Neuronal stem cell (in vitro differentiated cells): ENCODE data around the gene CFL1.

ENCODE experiments used
- DNase-seq: peaks from one replicate; pipeline ENCODE4 v3.0.0-alpha.2; 2013; ENCODE audit warnings: low spot score
- H2AFZ ChIP-seq: one replicate; pipeline ENCODE4 v1.6.1; 2013; ENCODE audit warnings: mild to moderate bottlenecking, low read length, inconsistent platforms
- H2AK5ac ChIP-seq: 2 replicates; pipeline ENCODE4 v1.6.1; 2013; ENCODE audit warnings: low read depth, mild to moderate bottlenecking, inconsistent platforms, low read length, moderate library complexity, mixed read lengths
- H2BK120ac ChIP-seq: 2 replicates; pipeline ENCODE4 v1.6.1; 2013; ENCODE audit warnings: low read depth, mild to moderate bottlenecking, inconsistent platforms, low read length, moderate library complexity, mixed read lengths
- H2BK12ac ChIP-seq: one replicate; pipeline ENCODE4 v1.6.1; 2013; ENCODE audit warnings: low read length, inconsistent platforms
- H2BK15ac ChIP-seq: 2 replicates; pipeline ENCODE4 v1.6.1; 2013; ENCODE audit warnings: mild to moderate bottlenecking, low read length, inconsistent platforms, mixed read lengths
- H2BK5ac ChIP-seq: one replicate; pipeline ENCODE4 v1.6.1; 2013; ENCODE audit warnings: inconsistent platforms, mild to moderate bottlenecking, low read length, moderate library complexity
- H3K14ac ChIP-seq: one replicate; pipeline ENCODE4 v1.6.1; 2013; ENCODE audit warnings: low read length, inconsistent platforms
- H3K18ac ChIP-seq: 2 replicates; pipeline ENCODE4 v1.6.1; 2013; ENCODE audit warnings: low read length, inconsistent platforms
- H3K23ac ChIP-seq: 2 replicates; pipeline ENCODE4 v1.6.1; 2013; ENCODE audit warnings: low read depth, mild to moderate bottlenecking, mixed read lengths, low read length, inconsistent platforms; ENCODE audit not compliant: poor library complexity
- H3K27ac ChIP-seq: replicated peaks from 3 replicates; pipeline ENCODE4 v1.5.1; 2013; ENCODE audit warnings: low read length, inconsistent platforms
- H3K27me3 ChIP-seq, 3 experiments: 2 replicates each; pipeline ENCODE4 v1.6.1; 2013; ENCODE audit warnings: low read length in 3 of 3, mild to moderate bottlenecking in 2 of 3, inconsistent platforms in 1 of 3, low read depth in 1 of 3, mixed read lengths in 1 of 3, moderate library complexity in 1 of 3; ENCODE audit not compliant: control insufficient read depth in 3 of 3, insufficient read depth in 3 of 3
- H3K36me3 ChIP-seq, 2 donors: replicated peaks in 1 of 2; 2 replicates each; pipeline ENCODE4 v1.6.1; 2013; ENCODE audit warnings: low read length in 2 of 2; ENCODE audit not compliant: control insufficient read depth in 2 of 2, insufficient read depth in 2 of 2
- H3K4ac ChIP-seq: 2 replicates; pipeline ENCODE4 v1.6.1; 2013; ENCODE audit warnings: inconsistent platforms, mild to moderate bottlenecking, low read length, moderate library complexity
- H3K4me1 ChIP-seq, 2 donors: 1 replicate in 1 of 2; 2 replicates in 1 of 2; pipeline ENCODE4 v1.6.1; 2013; ENCODE audit warnings: low read length in 2 of 2, low read depth in 1 of 2; ENCODE audit not compliant: control insufficient read depth in 2 of 2, insufficient read depth in 1 of 2
- H3K4me2 ChIP-seq: one replicate; pipeline ENCODE4 v1.6.1; 2013; ENCODE audit warnings: mild to moderate bottlenecking, low read length, inconsistent platforms; ENCODE audit not compliant: insufficient read depth, poor library complexity, severe bottlenecking
- H3K4me3 ChIP-seq, 2 donors: 2 replicates each; pipeline ENCODE4 v1.5.1; 2013; ENCODE audit warnings: low read length in 2 of 2, mild to moderate bottlenecking in 2 of 2, inconsistent platforms in 1 of 2, moderate library complexity in 1 of 2
- H3K79me1 ChIP-seq: one replicate; pipeline ENCODE4 v1.6.1; 2013; ENCODE audit warnings: low read depth, mild to moderate bottlenecking, inconsistent platforms, low read length, moderate library complexity
- H3K9ac ChIP-seq: one replicate; pipeline ENCODE4 v1.6.1; 2013; ENCODE audit warnings: mild to moderate bottlenecking, low read depth, low read length, inconsistent platforms; ENCODE audit not compliant: poor library complexity
- H3K9me3 ChIP-seq, 2 donors: replicated peaks in 1 of 2; 2 replicates each; pipeline versions ENCODE3 to v1.6.1; 2013; ENCODE audit warnings: low read length in 2 of 2, mild to moderate bottlenecking in 2 of 2, inconsistent platforms in 1 of 2, low read depth in 1 of 2, mixed read lengths in 1 of 2, moderate library complexity in 1 of 2; ENCODE audit not compliant: control insufficient read depth in 2 of 2, insufficient read depth in 1 of 2
- H4K8ac ChIP-seq: one replicate; pipeline ENCODE4 v1.6.1; 2013; ENCODE audit warnings: low read depth, mild to moderate bottlenecking, inconsistent platforms, low read length, moderate library complexity
- H4K91ac ChIP-seq: one replicate; pipeline ENCODE4 v1.6.1; 2013; ENCODE audit warnings: low read length, low read depth, mild to moderate bottlenecking, inconsistent platforms; ENCODE audit not compliant: poor library complexity
- WGBS, 2 donors: extraction: QIAGEN DNeasy Blood & Tissue Kit; methylation state at CpG; one replicate each; pipeline ENCODE4 v1.1.7; 2013; ENCODE audit warnings: missing lambda C conversion rate in 2 of 2, mixed read lengths in 1 of 2; ENCODE audit not compliant: insufficient read length in 2 of 2, insufficient replicate concordance in 1 of 2; ENCODE audit errors: extremely low coverage in 2 of 2; 5-methylcytosine and 5-hydroxymethylcytosine counted together

The CFL1 gene

GRCh38 chr11:65865550-65866172 is 7.7 kb upstream of the CFL1 start:
- Histone ChIP-seq H3K27ac (no peak overlapping the region), H3K4ac (no peak overlapping the region), H3K23ac (peak overlapping the region; percentile 29), H4K8ac (no peak overlapping the region), H3K4me3 (no peak overlapping the region), H3K9me3 (no peaks in the 10 kb centered on the region), H2BK15ac (no peak overlapping the region), H3K79me1 (peaks cover 20% of the 10 kb centered on the region), H2AFZ (no peak overlapping the region), H3K9ac (peak overlapping the region; percentile 13), H3K4me1 (peaks cover 14 to 19% of the 10 kb centered on the region in 2 donors), H3K36me3 (peaks cover 40 to 65% of the 10 kb centered on the region in 2 donors), H3K27me3 (no peaks in the 10 kb centered on the region), H2BK5ac (no peak overlapping the region), H3K4me2 (no peak overlapping the region), H4K91ac (no peak overlapping the region), H2BK12ac (no peak overlapping the region), H3K14ac (no peak overlapping the region), H2AK5ac (no peak overlapping the region), H2BK120ac (no peak overlapping the region), H3K18ac (no peak overlapping the region)
- WGBS, 2 donors, result no CpG with 5 or more reads among the region's 9 CpGs
- no peak for DNase-seq

- no peak overlapping the region for H3K4me2 ChIP-seq
- H2BK5ac ChIP-seq, result no peak overlapping the region
- no peak overlapping the region for H3K4me3 ChIP-seq
- H2BK12ac ChIP-seq, result no peak overlapping the region
- H3K23ac ChIP-seq, result peak overlapping the region; percentile 36
- peaks cover 11 to 16% of the 10 kb centered on the region in 2 donors for H3K4me1 ChIP-seq
- no peaks in the 10 kb centered on the region for H3K9me3 ChIP-seq
- H3K9ac ChIP-seq, result no peak overlapping the region
- no peak overlapping the region for H4K91ac ChIP-seq
- no peak overlapping the region for H3K18ac ChIP-seq
- H2BK120ac ChIP-seq, result no peak overlapping the region
- H3K36me3 ChIP-seq, result peaks cover 40 to 65% of the 10 kb centered on the region in 2 donors
- H3K4ac ChIP-seq, result no peak overlapping the region
- no peaks in the 10 kb centered on the region for H3K27me3 ChIP-seq
- no peak overlapping the region for H2AFZ ChIP-seq
- no peak for DNase-seq
- H3K27ac ChIP-seq, result no peak overlapping the region
- H2BK15ac ChIP-seq, result no peak overlapping the region
- H3K14ac ChIP-seq, result no peak overlapping the region
- no peak overlapping the region for H4K8ac ChIP-seq
- peaks cover 19% of the 10 kb centered on the region for H3K79me1 ChIP-seq
- H2AK5ac ChIP-seq, result no peak overlapping the region
- no CpG with 5 or more reads among the region's 18 CpGs for WGBS, 2 donors
Measured at GRCh38 chr11:65864706-65865471, 6.9 kb upstream of the CFL1 start.

- no CpG with 5 or more reads among the region's 12 CpGs for WGBS, 2 donors
- no peak overlapping the region for H2BK12ac ChIP-seq
- H3K4ac ChIP-seq, result no peak overlapping the region
- no peak overlapping the region for H3K27ac ChIP-seq
- DNase-seq, result no peak
- no peak overlapping the region for H3K23ac ChIP-seq
- no peak overlapping the region for H3K4me3 ChIP-seq
- no peaks in the 10 kb centered on the region for H3K9me3 ChIP-seq
- no peak overlapping the region for H4K8ac ChIP-seq
- H3K36me3 ChIP-seq, result peaks cover 40 to 65% of the 10 kb centered on the region in 2 donors
- no peak overlapping the region for H2AFZ ChIP-seq
- H3K27me3 ChIP-seq, result no peaks in the 10 kb centered on the region
- H3K14ac ChIP-seq, result no peak overlapping the region
- peaks cover 19% of the 10 kb centered on the region for H3K79me1 ChIP-seq
- no peak overlapping the region for H3K4me2 ChIP-seq
- no peak overlapping the region for H2AK5ac ChIP-seq
- H3K18ac ChIP-seq, result no peak overlapping the region
- no peak overlapping the region for H2BK5ac ChIP-seq
- H2BK15ac ChIP-seq, result no peak overlapping the region
- no peak overlapping the region for H3K9ac ChIP-seq
- H3K4me1 ChIP-seq, result peaks cover 8 to 17% of the 10 kb centered on the region in 2 donors
- H2BK120ac ChIP-seq, result no peak overlapping the region
- H4K91ac ChIP-seq, result no peak overlapping the region
Measured at GRCh38 chr11:65863889-65864705, 6.1 kb upstream of the CFL1 start.
